Measurements from ENCODE around the gene ARL16. TPM values are rescaled to one million over a fixed set of nuclear protein-coding genes. Genes with fewer than 3 reads are reported as not detected.

Gene ARL16
- total RNA-seq, 1 experiment from 2014 or later, result 47.5 TPM

GRCh38 chr17:81722184-81723120 lies 38.9 kb upstream of the ARL16 start (continued):
- TF ChIP-seq ZBTB33 (IDR thresholded peaks at IDR 0.05; ENCODE audit: extremely low read depth, insufficient replicate concordance, low read length) (peak; percentile 31), JUND (IDR thresholded peaks at IDR 0.05) (peak; percentile 13)

- Histone ChIP-seq H3K9me3 (ENCODE audit: control insufficient read depth in 1 of 2, insufficient read depth in 1 of 2, low read depth in 1 of 2, low read length in 2 of 2) (no peaks in the 10 kb centered on the region), H2AFZ (ENCODE audit: low read depth, low read length, poor library complexity, severe bottlenecking) (no peak overlapping the region), H3K79me2 (ENCODE audit: insufficient read depth, low read length) (peaks cover 1% of the 10 kb centered on the region; the same call in 1 of the 2 replicates), H3K4me1 (ENCODE audit: control insufficient read depth in 1 of 2, insufficient read depth in 2 of 2, low read length in 2 of 2) (peaks cover 35 to 37% of the 10 kb centered on the region in 2 experiments), H3K4me2 (ENCODE audit: low read length) (no peak overlapping the region), H3K9me2 (ENCODE audit: insufficient read depth) (no peaks in the 10 kb centered on the region), H3K36me3 (ENCODE audit: control insufficient read depth in 1 of 2, insufficient read depth in 2 of 2, low read length in 2 of 2) (peaks cover 3 to 5% of the 10 kb centered on the region in 2 experiments; a peak in 3 of 4 replicates), H3K27me3 (ENCODE audit: insufficient read depth, low read length) (no peaks in the 10 kb centered on the region), H4K20me1 (ENCODE audit: insufficient read depth) (no peaks in the 10 kb centered on the region), H3K27ac (ENCODE audit: low read depth, low read length) (no peak overlapping the region; the same call in 1 of the 2 replicates), H3K9ac (ENCODE audit: low read length) (no peak overlapping the region), H3K4me3 (replicated peaks in 1 of 2; ENCODE audit: low read depth in 1 of 2, low read length in 2 of 2) (no peak overlapping the region)
- ATAC-seq (no peak), DNase-seq (ENCODE audit: low read depth, low spot score) (no peak)
- TSS peak; percentile 14 for BruUV-seq (replicated peaks)
- TF ChIP-seq YY1 (IDR thresholded peaks at IDR 0.05; ENCODE audit: extremely low read depth, insufficient replicate concordance, low read depth, low read length) (no peak), ZFX (IDR thresholded peaks at IDR 0.05) (no peak), RAD21 (IDR thresholded peaks at IDR 0.05; ENCODE audit: low read depth) (no peak), SP1 (IDR thresholded peaks at IDR 0.05; ENCODE audit: low read depth) (no peak), FOSL1 (IDR thresholded peaks at IDR 0.05; ENCODE audit: low read depth) (no peak), CTCF (IDR thresholded peaks at IDR 0.05 in 2 of 3, conservative IDR thresholded peaks at IDR 0.05 in 1 of 3; ENCODE audit: borderline replicate concordance in 1 of 3, insufficient read depth in 1 of 3, low read depth in 2 of 3, low read length in 2 of 3) (no peak), CEBPB (IDR thresholded peaks at IDR 0.05; ENCODE audit: low read depth) (no peak)
- ChIA-PET CTCF (interaction anchor here (1.6 kb wide), 1 partner anchor 8 kb away, joined by 8 read pairs; the partner anchor contains the start of gene SLC25A10), RAD21 (ENCODE audit: low non-redundant PET in 1 of 2, low total read pairs in 2 of 2, uncharacterized antibody in 2 of 2, unreplicated experiment in 2 of 2) (no interaction called here), POLR2A (interaction anchor here (0.9 kb wide), 1 partner anchor 112 kb away, joined by 3 read pairs; the partner anchor contains the start of gene MCRIP1)
- intact Hi-C loops (cut with micrococcal nuclease), result no loop called here
Observed at GRCh38 chr17:81720267-81721071, 36.9 kb upstream of the ARL16 start.
